HG03342 (cell line): ENCODE measurements around the gene IP6K3.

Experiments used
- ATAC-seq: cut with Tn5 transposase; IDR thresholded peaks from one replicate; pipeline ENCODE4 v1.9.1; 2021; ENCODE audit warnings: mild to moderate bottlenecking, moderate library complexity; ENCODE audit not compliant: unreplicated experiment

The IP6K3 gene

GRCh38 chr6:33693186-33694105 lies 53.3 kb downstream of the IP6K3 start:
- ATAC-seq = no peak

- ATAC-seq = no peak
Measured at GRCh38 chr6:33692760-33693158, 53.9 kb downstream of the IP6K3 start.

GRCh38 chr6:33692078-33692759 lies 54.5 kb downstream of the IP6K3 start:
- no peak for ATAC-seq

- no peak for ATAC-seq
Measured at GRCh38 chr6:33691456-33692077, 55.1 kb downstream of the IP6K3 start.

- no peak for ATAC-seq
Measured at GRCh38 chr6:33690766-33691165, 55.9 kb downstream of the IP6K3 start.

- ATAC-seq = no peak
Measured at GRCh38 chr6:33689879-33690278, 56.8 kb downstream of the IP6K3 start.

GRCh38 chr6:33689148-33689494 lies 57.6 kb downstream of the IP6K3 start:
- no peak for ATAC-seq

GRCh38 chr6:33688451-33689147 lies 58.1 kb downstream of the IP6K3 start:
- ATAC-seq = no peak

GRCh38 chr6:33688006-33688405 lies 58.7 kb downstream of the IP6K3 start:
- no peak for ATAC-seq

- ATAC-seq = no peak
Measured at GRCh38 chr6:33686981-33687975, 59.4 kb downstream of the IP6K3 start.

GRCh38 chr6:33686225-33686924 lies 60.3 kb downstream of the IP6K3 start:
- ATAC-seq = no peak

GRCh38 chr6:33685411-33686224 lies 61.1 kb downstream of the IP6K3 start:
- ATAC-seq = no peak

- ATAC-seq = no peak
Measured at GRCh38 chr6:33684983-33685382, 61.7 kb downstream of the IP6K3 start.

- no peak for ATAC-seq
Measured at GRCh38 chr6:33684428-33684896, 62.2 kb downstream of the IP6K3 start.

- ATAC-seq = no peak
Measured at GRCh38 chr6:33683576-33684427, 62.9 kb downstream of the IP6K3 start.

GRCh38 chr6:33683051-33683571 lies 63.6 kb downstream of the IP6K3 start:
- no peak for ATAC-seq

GRCh38 chr6:33682341-33682740 lies 64.4 kb downstream of the IP6K3 start:
- no peak for ATAC-seq
